ENCODE results near the gene TMIGD1.

Gene TMIGD1

DNA sequence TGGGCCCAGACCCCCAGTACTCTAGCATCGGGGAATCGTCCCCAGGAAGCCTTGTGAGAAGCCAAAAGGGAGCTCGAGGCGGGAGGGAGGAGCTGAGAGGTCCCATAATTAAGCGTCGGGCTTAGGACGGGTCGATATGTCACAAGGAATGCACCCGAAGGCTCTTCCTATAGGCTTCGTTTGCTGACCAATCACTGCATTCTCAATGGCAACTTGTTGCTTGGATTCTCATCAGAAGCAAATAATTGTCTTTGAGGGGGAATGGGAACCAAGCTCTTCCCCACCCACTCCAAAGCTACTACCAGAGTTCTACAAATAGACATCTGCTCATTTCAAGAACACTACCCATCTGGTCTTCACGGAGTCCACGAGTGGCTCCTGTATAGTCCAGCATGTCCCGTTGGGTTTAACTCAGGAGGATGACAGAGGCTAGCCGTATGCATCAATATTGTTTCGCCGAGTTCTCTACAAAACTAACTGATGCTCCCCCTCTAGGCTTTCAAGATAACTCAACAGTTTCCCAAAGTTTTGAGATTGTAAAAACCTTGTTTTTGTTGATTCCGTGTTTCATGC is 41.5 kb downstream of the TMIGD1 start:
- no peak for TF ChIP-seq EZH2phosphoT487 (IDR thresholded peaks at IDR 0.05; ENCODE audit: borderline replicate concordance, low read length)
- TF ChIP-seq, protein P1, sequence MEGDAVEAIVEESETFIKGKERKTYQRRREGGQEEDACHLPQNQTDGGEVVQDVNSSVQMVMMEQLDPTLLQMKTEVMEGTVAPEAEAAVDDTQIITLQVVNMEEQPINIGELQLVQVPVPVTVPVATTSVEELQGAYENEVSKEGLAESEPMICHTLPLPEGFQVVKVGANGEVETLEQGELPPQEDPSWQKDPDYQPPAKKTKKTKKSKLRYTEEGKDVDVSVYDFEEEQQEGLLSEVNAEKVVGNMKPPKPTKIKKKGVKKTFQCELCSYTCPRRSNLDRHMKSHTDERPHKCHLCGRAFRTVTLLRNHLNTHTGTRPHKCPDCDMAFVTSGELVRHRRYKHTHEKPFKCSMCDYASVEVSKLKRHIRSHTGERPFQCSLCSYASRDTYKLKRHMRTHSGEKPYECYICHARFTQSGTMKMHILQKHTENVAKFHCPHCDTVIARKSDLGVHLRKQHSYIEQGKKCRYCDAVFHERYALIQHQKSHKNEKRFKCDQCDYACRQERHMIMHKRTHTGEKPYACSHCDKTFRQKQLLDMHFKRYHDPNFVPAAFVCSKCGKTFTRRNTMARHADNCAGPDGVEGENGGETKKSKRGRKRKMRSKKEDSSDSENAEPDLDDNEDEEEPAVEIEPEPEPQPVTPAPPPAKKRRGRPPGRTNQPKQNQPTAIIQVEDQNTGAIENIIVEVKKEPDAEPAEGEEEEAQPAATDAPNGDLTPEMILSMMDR (IDR thresholded peaks at IDR 0.05; ENCODE audit: low read depth, low read length, poor library complexity, severe bottlenecking): no peak
- Histone ChIP-seq H3K27ac (ENCODE audit: low read depth, low read length) (peak overlapping the region; percentile 17; the same call in 1 of the 2 replicates), H4K20me1 (ENCODE audit: control insufficient read depth, insufficient read depth, low read depth, low read length) (peaks cover 9% of the 10 kb centered on the region; the same call in 1 of the 2 replicates)

DNA sequence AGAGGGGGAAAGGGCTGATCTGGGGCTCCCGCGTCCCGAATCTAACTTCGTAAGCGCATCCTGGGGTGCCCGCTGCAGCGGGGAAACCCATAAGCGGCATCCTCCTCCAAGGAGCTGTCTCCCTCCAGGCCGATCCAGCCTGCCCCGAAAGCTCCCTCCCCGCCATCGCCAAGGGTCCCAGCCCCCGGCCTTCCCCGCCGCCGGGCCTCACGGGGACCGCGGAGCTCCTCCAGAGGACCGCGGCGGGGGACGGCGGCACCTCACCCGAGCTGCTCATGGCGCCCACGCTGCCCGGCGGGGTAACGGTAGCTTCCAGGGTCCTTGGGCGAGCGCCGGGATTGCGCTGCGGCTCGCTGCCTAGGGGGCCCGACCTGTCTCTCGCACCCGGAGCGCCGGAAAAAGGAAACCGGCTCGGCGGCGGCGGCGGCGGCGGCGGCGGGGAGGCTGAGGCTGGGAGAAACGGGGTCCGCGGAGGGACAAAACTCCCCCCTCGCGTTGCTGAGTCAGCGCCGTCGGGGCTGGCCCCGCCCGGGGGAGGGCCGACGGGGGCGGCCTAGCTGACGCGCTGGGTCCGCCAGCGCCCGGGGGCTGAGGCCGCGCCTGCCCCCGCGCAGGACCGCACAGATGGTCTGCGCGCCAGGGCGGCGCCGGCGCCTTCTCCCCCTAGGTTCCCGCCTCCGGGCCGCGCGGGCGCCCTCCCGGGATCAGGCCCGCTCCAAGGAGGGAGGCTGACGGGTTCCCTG is 42.1 kb downstream of the TMIGD1 start, which contains the start of gene BLMH:
Gene BLMH (minus strand): TSS at position 402 of the 743 bp plus-strand sequence. CDS start 125 bp downstream, at position 277.
- Histone ChIP-seq H3K9me3 (ENCODE audit: control insufficient read depth, insufficient read depth, low read length) (no peaks in the 10 kb centered on the region), H3K36me3 (ENCODE audit: control insufficient read depth, low read length) (peaks cover 44% of the 10 kb centered on the region), H3K27me3 (ENCODE audit: control insufficient read depth, low read length) (no peaks in the 10 kb centered on the region), H3K27ac (ENCODE audit: low read depth, low read length) (peak within 1 kb of the TSS; percentile 35), H3F3A (ENCODE audit: control insufficient read depth, insufficient read depth) (peaks cover 6% of the 10 kb centered on the region), H3K4me3 (ENCODE audit: low read length) (peak within 1 kb of the TSS; percentile 89), H3K9me2 (replicated peaks; ENCODE audit: control insufficient read depth, low read length) (no peaks in the 10 kb centered on the region), H3K79me2 (ENCODE audit: control insufficient read depth, low read length) (peaks cover 33% of the 10 kb centered on the region), H3K4me2 (ENCODE audit: low read length) (peak within 1 kb of the TSS; percentile 88), H4K20me1 (ENCODE audit: control insufficient read depth, insufficient read depth, low read depth, low read length) (peaks cover 9% of the 10 kb centered on the region; the same call in 1 of the 2 replicates), H3K4me1 (ENCODE audit: control insufficient read depth, low read length) (peaks cover 17% of the 10 kb centered on the region)
- TF ChIP-seq, protein P1 (IDR thresholded peaks at IDR 0.05; ENCODE audit: low read depth, low read length, poor library complexity, severe bottlenecking): no peak
- TF ChIP-seq EZH2phosphoT487 (IDR thresholded peaks at IDR 0.05; ENCODE audit: borderline replicate concordance, low read length): no peak

More for the DNA sequence above, 41.5 kb downstream of the TMIGD1 start:
- H3K4me3 ChIP-seq (ENCODE audit: low read length): peak overlapping the region; percentile 89
- H3K9me3 ChIP-seq (ENCODE audit: control insufficient read depth, insufficient read depth, low read length): peaks cover 4% of the 10 kb centered on the region; the same call in 1 of the 2 replicates
- peaks cover 33% of the 10 kb centered on the region for H3K79me2 ChIP-seq (ENCODE audit: control insufficient read depth, low read length)
- H3K9me2 ChIP-seq (replicated peaks; ENCODE audit: control insufficient read depth, low read length): no peaks in the 10 kb centered on the region
- peaks cover 17% of the 10 kb centered on the region for H3K4me1 ChIP-seq (ENCODE audit: control insufficient read depth, low read length)
- no peaks in the 10 kb centered on the region for H3K27me3 ChIP-seq (ENCODE audit: control insufficient read depth, low read length)
- peaks cover 6% of the 10 kb centered on the region for H3F3A ChIP-seq (ENCODE audit: control insufficient read depth, insufficient read depth)
- H3K36me3 ChIP-seq (ENCODE audit: control insufficient read depth, low read length): peaks cover 37% of the 10 kb centered on the region
- peak overlapping the region; percentile 88 for H3K4me2 ChIP-seq (ENCODE audit: low read length)

DNA sequence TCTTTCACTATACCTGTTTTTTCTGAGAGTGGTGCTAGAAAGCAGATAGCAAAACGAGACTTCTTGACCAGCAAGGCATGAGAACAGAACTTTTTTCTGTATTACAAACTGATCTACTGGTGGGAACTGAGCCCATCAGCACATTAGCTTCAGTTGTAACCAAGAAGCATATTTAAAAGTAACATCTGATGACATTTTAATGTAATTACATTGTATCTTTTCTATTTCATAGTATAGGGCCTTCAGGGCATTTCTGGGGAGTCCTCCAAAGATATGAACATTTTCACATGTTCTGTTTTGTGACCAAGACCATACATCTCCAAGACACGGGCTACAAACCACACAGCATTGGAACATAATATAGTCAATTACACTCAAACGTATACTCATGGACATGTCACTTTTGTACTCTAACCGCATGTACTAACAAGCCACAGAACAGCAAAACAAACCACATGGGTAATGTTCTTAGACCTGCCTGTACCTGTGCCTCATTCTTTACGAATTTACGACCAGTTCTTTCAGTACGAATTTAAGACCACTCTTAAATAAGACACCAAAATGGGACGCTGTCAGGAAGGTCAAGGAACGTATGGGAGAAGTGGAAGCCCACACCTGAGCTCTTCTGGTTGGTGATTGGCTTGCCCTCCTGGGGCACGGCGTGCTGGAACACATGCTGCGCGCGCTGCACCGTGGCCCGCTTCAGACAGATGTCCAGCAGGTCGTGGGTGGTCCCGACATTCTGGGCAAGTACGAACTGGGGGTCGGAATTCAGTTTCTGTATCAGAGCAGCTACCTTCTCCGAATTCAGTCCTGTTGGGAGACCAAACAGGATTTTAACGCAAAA is 42.9 kb downstream of the TMIGD1 start:
- H3K36me3 ChIP-seq (ENCODE audit: control insufficient read depth, low read length): peaks cover 51% of the 10 kb centered on the region
- H3K4me3 ChIP-seq (ENCODE audit: low read length): peak overlapping the region; percentile 89
- peaks cover 9% of the 10 kb centered on the region; the same call in 1 of the 2 replicates for H4K20me1 ChIP-seq (ENCODE audit: control insufficient read depth, insufficient read depth, low read depth, low read length)
- no peaks in the 10 kb centered on the region for H3K9me3 ChIP-seq (ENCODE audit: control insufficient read depth, insufficient read depth, low read length)
- H3K27ac ChIP-seq (ENCODE audit: low read depth, low read length): peak overlapping the region; percentile 35
- H3K4me1 ChIP-seq (ENCODE audit: control insufficient read depth, low read length): peaks cover 17% of the 10 kb centered on the region
- H3F3A ChIP-seq (ENCODE audit: control insufficient read depth, insufficient read depth): peaks cover 6% of the 10 kb centered on the region
- H3K9me2 ChIP-seq (replicated peaks; ENCODE audit: control insufficient read depth, low read length): no peaks in the 10 kb centered on the region
- H3K27me3 ChIP-seq (ENCODE audit: control insufficient read depth, low read length): no peaks in the 10 kb centered on the region
- peaks cover 33% of the 10 kb centered on the region for H3K79me2 ChIP-seq (ENCODE audit: control insufficient read depth, low read length)
- H3K4me2 ChIP-seq (ENCODE audit: low read length): peak overlapping the region; percentile 88
- TF ChIP-seq, protein P1 (IDR thresholded peaks at IDR 0.05; ENCODE audit: low read depth, low read length, poor library complexity, severe bottlenecking): no peak
- no peak for TF ChIP-seq EZH2phosphoT487 (IDR thresholded peaks at IDR 0.05; ENCODE audit: borderline replicate concordance, low read length)
